Choroid plexus epithelial cell (primary cell): ENCODE data around the gene CSK.

ENCODE experiments used
- DNase-seq: peaks from one replicate; pipeline ENCODE4 v3.0.0-alpha.2; 2010; ENCODE audit warnings: low read depth
- H3K4me3 ChIP-seq: 2 replicates; pipeline ENCODE4 v1.5.1; 2011; ENCODE audit warnings: low read depth, mild to moderate bottlenecking, control low read depth, low read length, moderate library complexity
- CTCF ChIP-seq: conservative IDR thresholded peaks from 2 replicates; pipeline ENCODE4 v1.5.1; 2011; ENCODE audit warnings: low read depth, mild to moderate bottlenecking, control low read depth, inconsistent platforms, low read length, moderate library complexity

Gene CSK

GRCh38 chr15:74792227-74793016 is 10.5 kb downstream of the CSK start:
- H3K4me3 ChIP-seq = no peak overlapping the region
- TF ChIP-seq CTCF = no peak
- no peak for DNase-seq

GRCh38 chr15:74793135-74794028 is 11.5 kb downstream of the CSK start:
- no peak overlapping the region for H3K4me3 ChIP-seq
- TF ChIP-seq CTCF = peak; percentile 45
- DNase-seq = peak; percentile 61

- TF ChIP-seq CTCF = no peak
- no peak overlapping the region for H3K4me3 ChIP-seq
- no peak for DNase-seq
Measured at GRCh38 chr15:74794248-74794969, 12.5 kb downstream of the CSK start.

- H3K4me3 ChIP-seq = no peak overlapping the region
- no peak for TF ChIP-seq CTCF
- no peak for DNase-seq
Measured at GRCh38 chr15:74794970-74795349, 13.1 kb downstream of the CSK start.

- no peak overlapping the region for H3K4me3 ChIP-seq
- DNase-seq = no peak
- TF ChIP-seq CTCF = no peak
Measured at GRCh38 chr15:74795966-74796625, 14.2 kb downstream of the CSK start.

GRCh38 chr15:74798388-74799254 is 16.7 kb downstream of the CSK start:
- no peak for DNase-seq
- no peak for TF ChIP-seq CTCF
- H3K4me3 ChIP-seq = no peak overlapping the region
